Neural progenitor cell (in vitro differentiated cells): Measurements from ENCODE around the gene OR1K1. TPM values are rescaled to one million over a fixed set of nuclear protein-coding genes. Genes with fewer than 3 reads are reported as not detected.

Source experiments
- DNase-seq: peaks from one replicate; pipeline ENCODE4 v3.0.0-alpha.2; 2016; ENCODE audit warnings: low spot score
- H2AFZ ChIP-seq: fragments of 200-600 bp; sonication (generic); replicated peaks from 2 replicates; pipeline ENCODE4 v1.6.1; 2016; ENCODE audit warnings: antibody characterized with exemption
- H3F3A ChIP-seq: fragments of 200-600 bp; sonication (generic); 2 replicates; pipeline ENCODE4 v1.6.1; 2016; ENCODE audit warnings: antibody characterized with exemption, low read depth
- H3K27ac ChIP-seq: fragments of 200-600 bp; sonication (generic); 2 replicates; pipeline ENCODE4 v1.5.1; 2016; ENCODE audit warnings: mild to moderate bottlenecking
- H3K27me3 ChIP-seq: fragments of 200-600 bp; sonication (generic); 2 replicates; pipeline ENCODE4 v1.6.1; 2016; ENCODE audit warnings: mild to moderate bottlenecking, moderate library complexity
- H3K36me3 ChIP-seq: fragments of 200-600 bp; sonication (generic); 2 replicates; pipeline ENCODE4 v1.5.1; 2016
- H3K4me1 ChIP-seq: fragments of 200-600 bp; sonication (generic); 2 replicates; pipeline ENCODE4 v1.6.1; 2016; ENCODE audit warnings: mixed run types
- H3K4me2 ChIP-seq: fragments of 200-600 bp; sonication (generic); 2 replicates; pipeline ENCODE4 v1.6.1; 2016
- H3K4me3 ChIP-seq: fragments of 200-600 bp; sonication (generic); 2 replicates; pipeline ENCODE4 v1.5.1; 2016
- H3K79me2 ChIP-seq: fragments of 200-600 bp; sonication (generic); 2 replicates; pipeline ENCODE4 v1.6.1; 2016; ENCODE audit warnings: low read depth
- H3K9ac ChIP-seq: fragments of 200-600 bp; sonication (generic); 2 replicates; pipeline ENCODE4 v1.6.1; 2016
- H3K9me3 ChIP-seq: fragments of 200-600 bp; sonication (generic); 2 replicates; pipeline ENCODE4 v1.5.1; 2016; ENCODE audit warnings: low read depth
- H4K20me1 ChIP-seq: fragments of 200-600 bp; sonication (generic); 2 replicates; pipeline ENCODE4 v1.6.1; 2016; ENCODE audit warnings: low read depth
- H3K27ac Mint-ChIP-seq: 3 replicates; pipeline ENCODE4 v1.8.0; 2021; ENCODE audit warnings: mixed read lengths
- H3K27me3 Mint-ChIP-seq: 2 replicates; pipeline ENCODE4 v1.8.0; 2022; ENCODE audit warnings: low read depth, mild to moderate bottlenecking, inconsistent platforms, moderate library complexity, mixed read lengths; ENCODE audit not compliant: insufficient read depth
- H3K36me3 Mint-ChIP-seq: 3 replicates; pipeline ENCODE4 v1.8.0; 2021; ENCODE audit warnings: mixed read lengths
- H3K4me1 Mint-ChIP-seq: 3 replicates; pipeline ENCODE4 v1.8.0; 2021; ENCODE audit warnings: mixed read lengths
- H3K4me3 Mint-ChIP-seq: 3 replicates; pipeline ENCODE4 v1.8.0; 2021; ENCODE audit warnings: mild to moderate bottlenecking, moderate library complexity, mixed read lengths
- H3K9me3 Mint-ChIP-seq: 3 replicates; pipeline ENCODE4 v1.8.0; 2020; ENCODE audit warnings: mixed read lengths
- CTCF ChIP-seq: fragments of 200-600 bp; sonication (generic); IDR thresholded peaks from 2 replicates; pipeline ENCODE4 v1.5.1; 2017; ENCODE audit warnings: antibody characterized with exemption, mild to moderate bottlenecking
- EZH2 ChIP-seq: fragments of 200-600 bp; sonication (generic); IDR thresholded peaks from 2 replicates; pipeline ENCODE4 v1.6.1; 2017; ENCODE audit warnings: antibody characterized with exemption, mild to moderate bottlenecking, moderate library complexity
- EZH2phosphoT487 ChIP-seq: fragments of 200-600 bp; sonication (generic); IDR thresholded peaks from 2 replicates; pipeline ENCODE4 v1.6.1; 2017; ENCODE audit warnings: antibody characterized with exemption
- total RNA-seq: library from RNA; depleted of rRNA; stranded (reverse); fragments of >200 nt; gene quantifications from 2 replicates; pipeline ENCODE4 v1.2.3, GENCODE V29; 2015; ENCODE audit warnings: low replicate concordance

The OR1K1 gene
- total RNA-seq, 1 donor from 2014 or later: not detected

GRCh38 chr9:122780026-122780425 is 19.9 kb upstream of the OR1K1 start:
- Histone ChIP-seq H3K36me3 (no peaks in the 10 kb centered on the region), H3K4me2 (no peak overlapping the region), H4K20me1 (no peaks in the 10 kb centered on the region), H3K27ac (no peak overlapping the region), H3K4me3 (no peak overlapping the region), H3K9ac (no peak overlapping the region), H3K4me1 (no peaks in the 10 kb centered on the region), H3K79me2 (no peaks in the 10 kb centered on the region), H2AFZ (no peak overlapping the region), H3K9me3 (no peaks in the 10 kb centered on the region), H3F3A (no peaks in the 10 kb centered on the region), H3K27me3 (no peaks in the 10 kb centered on the region)
- Mint-ChIP-seq H3K4me3 (no peak overlapping the region), H3K36me3 (no peaks in the 10 kb centered on the region), H3K27ac (no peak overlapping the region), H3K4me1 (no peaks in the 10 kb centered on the region), H3K9me3 (no peaks in the 10 kb centered on the region), H3K27me3 (peaks cover 5% of the 10 kb centered on the region)
- DNase-seq: no peak
- TF ChIP-seq EZH2phosphoT487 (no peak), CTCF (no peak), EZH2 (no peak)

- H3K36me3 ChIP-seq: no peaks in the 10 kb centered on the region
- no peak overlapping the region for H3K27ac Mint-ChIP-seq
- no peaks in the 10 kb centered on the region for H3K36me3 Mint-ChIP-seq
- no peak overlapping the region for H3K4me2 ChIP-seq
- no peaks in the 10 kb centered on the region for H3F3A ChIP-seq
- no peaks in the 10 kb centered on the region for H3K4me1 Mint-ChIP-seq
- H2AFZ ChIP-seq: no peak overlapping the region
- DNase-seq: no peak
- TF ChIP-seq EZH2phosphoT487: no peak
- no peak overlapping the region for H3K27ac ChIP-seq
- H3K9ac ChIP-seq: no peak overlapping the region
- no peaks in the 10 kb centered on the region for H3K9me3 Mint-ChIP-seq
- no peaks in the 10 kb centered on the region for H3K79me2 ChIP-seq
- H3K4me3 ChIP-seq: no peak overlapping the region
- no peak overlapping the region for H3K4me3 Mint-ChIP-seq
- no peaks in the 10 kb centered on the region for H3K27me3 ChIP-seq
- H3K9me3 ChIP-seq: no peaks in the 10 kb centered on the region
- H3K27me3 Mint-ChIP-seq: peaks cover 3% of the 10 kb centered on the region
- no peaks in the 10 kb centered on the region for H4K20me1 ChIP-seq
- H3K4me1 ChIP-seq: no peaks in the 10 kb centered on the region
Observed at GRCh38 chr9:122781671-122782070, 18.3 kb upstream of the OR1K1 start.

- Mint-ChIP-seq H3K27ac (no peak overlapping the region), H3K36me3 (no peaks in the 10 kb centered on the region), H3K9me3 (no peaks in the 10 kb centered on the region), H3K4me1 (no peaks in the 10 kb centered on the region), H3K27me3 (peaks cover 5% of the 10 kb centered on the region), H3K4me3 (no peak overlapping the region)
- H4K20me1 ChIP-seq: no peaks in the 10 kb centered on the region
- H3K9me3 ChIP-seq: no peaks in the 10 kb centered on the region
- no peaks in the 10 kb centered on the region for H3K4me1 ChIP-seq
- H3K4me3 ChIP-seq: no peak overlapping the region
- no peak overlapping the region for H2AFZ ChIP-seq
- DNase-seq: no peak
- TF ChIP-seq EZH2 (no peak), CTCF (no peak), EZH2phosphoT487 (no peak)
- no peak overlapping the region for H3K27ac ChIP-seq
- H3F3A ChIP-seq: no peaks in the 10 kb centered on the region
- no peak overlapping the region for H3K4me2 ChIP-seq
- H3K79me2 ChIP-seq: no peaks in the 10 kb centered on the region
- H3K27me3 ChIP-seq: no peaks in the 10 kb centered on the region
- no peak overlapping the region for H3K9ac ChIP-seq
- no peaks in the 10 kb centered on the region for H3K36me3 ChIP-seq
Observed at GRCh38 chr9:122785269-122785668, 14.7 kb upstream of the OR1K1 start.

GRCh38 chr9:122786338-122786737 is 13.6 kb upstream of the OR1K1 start:
- Histone ChIP-seq H3K4me1 (no peaks in the 10 kb centered on the region), H3K36me3 (no peaks in the 10 kb centered on the region), H3K79me2 (no peaks in the 10 kb centered on the region), H3K9me3 (no peaks in the 10 kb centered on the region), H2AFZ (no peak overlapping the region), H3K27ac (no peak overlapping the region), H3F3A (no peaks in the 10 kb centered on the region), H3K4me3 (no peak overlapping the region), H3K27me3 (no peaks in the 10 kb centered on the region), H4K20me1 (no peaks in the 10 kb centered on the region), H3K4me2 (no peak overlapping the region), H3K9ac (no peak overlapping the region)
- TF ChIP-seq EZH2 (no peak), CTCF (no peak), EZH2phosphoT487 (no peak)
- H3K27me3 Mint-ChIP-seq: peaks cover 5% of the 10 kb centered on the region
- no peak for DNase-seq
- H3K4me3 Mint-ChIP-seq: no peak overlapping the region
- H3K9me3 Mint-ChIP-seq: peaks cover under 1% of the 10 kb centered on the region
- H3K27ac Mint-ChIP-seq: no peak overlapping the region
- no peaks in the 10 kb centered on the region for H3K36me3 Mint-ChIP-seq
- no peaks in the 10 kb centered on the region for H3K4me1 Mint-ChIP-seq
